Activated gamma-delta T cell treated with anti-CD3 and anti-CD28 coated beads, Interleukin-2, amount 50 U/mL, for 16 hours (primary cell): ENCODE results near the gene SRGAP2C.
A peak's percentile ranks its signal among the peaks of the same experiment; 100 is the strongest.
"Not testable (repeated sequence)": the region's sequence is repeated elsewhere in the genome, so short reads cannot be mapped to it uniquely, and the experiment has no call there.

Source experiments
- DNase-seq: peaks from one replicate; pipeline ENCODE4 v3.0.0-alpha.2; 2020; ENCODE audit warnings: low read depth

The SRGAP2C gene

DNA sequence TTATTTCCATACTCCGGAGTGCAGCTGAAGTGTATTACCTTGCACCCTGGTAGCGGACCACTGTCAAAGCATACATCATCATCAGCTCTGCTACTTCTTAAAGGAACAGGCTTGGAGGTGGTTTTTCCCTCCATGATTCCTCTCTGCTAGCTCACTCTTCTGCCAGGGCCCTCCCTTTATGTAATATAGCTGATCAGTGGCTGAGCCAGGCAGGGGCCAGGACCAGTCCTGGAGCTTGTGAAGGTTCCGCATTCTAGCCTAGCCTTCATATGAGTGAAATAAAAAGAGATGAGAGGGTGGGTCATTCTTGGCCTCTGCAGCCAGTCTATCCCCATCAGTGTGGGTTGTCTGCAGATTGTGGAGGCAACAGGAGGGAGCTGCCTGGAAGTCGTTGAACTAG is 200.0 kb downstream of the SRGAP2C start:
- not testable (repeated sequence) for DNase-seq

GRCh38 chr1:121385162-121385561 is 200.4 kb downstream of the SRGAP2C start:
- DNase-seq: not testable (repeated sequence)

GRCh38 chr1:121385563-121386288 is 201.0 kb downstream of the SRGAP2C start:
- DNase-seq: not testable (repeated sequence)

- not testable (repeated sequence) for DNase-seq
These were observed 201.7 kb downstream of the SRGAP2C start for GRCh38 chr1:121386319-121386948.

- not testable (repeated sequence) for DNase-seq
These were observed 205.3 kb downstream of the SRGAP2C start for GRCh38 chr1:121389895-121390560.

DNA sequence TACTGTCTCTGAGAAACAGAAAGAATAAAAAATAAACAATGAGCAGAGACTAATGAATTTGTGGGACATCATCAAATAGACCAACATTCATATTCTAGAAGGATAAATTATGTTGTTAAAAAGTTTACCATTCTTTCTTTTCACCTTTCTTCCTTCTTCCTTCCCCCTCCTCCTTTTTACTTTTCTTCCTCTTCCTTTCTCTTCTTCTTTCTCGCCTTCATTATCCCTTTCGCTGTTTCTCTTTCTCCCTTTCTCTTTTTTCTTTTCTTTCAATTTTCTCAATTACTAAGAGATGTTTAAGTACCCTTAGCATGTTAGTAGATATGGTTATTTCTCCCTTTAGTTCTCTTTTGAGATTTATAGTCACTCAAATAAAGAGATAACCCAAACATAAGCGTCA is 207.4 kb downstream of the SRGAP2C start:
- not testable (repeated sequence) for DNase-seq

DNA sequence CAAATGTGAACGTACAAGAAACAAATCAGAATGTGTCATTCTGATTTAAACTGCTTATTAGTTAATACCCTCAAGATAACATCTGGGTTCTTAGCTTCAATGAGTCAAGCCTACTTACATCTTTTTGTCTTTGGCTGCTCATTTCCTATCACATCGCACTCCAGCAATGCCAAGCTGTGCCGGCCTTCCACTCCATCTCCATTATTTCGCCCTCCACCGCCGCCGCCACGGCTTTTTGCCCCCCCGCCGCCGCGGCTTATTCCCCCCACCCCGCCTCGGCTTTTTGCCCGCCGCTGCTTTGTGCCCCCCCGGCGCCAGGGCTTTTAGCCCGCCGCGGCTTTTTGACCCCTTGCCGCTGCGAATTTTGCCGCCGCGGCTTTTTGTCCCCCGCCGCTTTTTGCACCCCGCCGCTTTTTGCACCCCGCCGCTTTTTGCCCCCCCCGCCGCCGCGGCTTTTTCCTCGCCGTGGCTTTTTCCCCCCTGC is 211.0 kb downstream of the SRGAP2C start:
- DNase-seq: not testable (repeated sequence)

- peak; percentile 29 for DNase-seq
These were observed 211.7 kb downstream of the SRGAP2C start for GRCh38 chr1:121396335-121397081.

DNA sequence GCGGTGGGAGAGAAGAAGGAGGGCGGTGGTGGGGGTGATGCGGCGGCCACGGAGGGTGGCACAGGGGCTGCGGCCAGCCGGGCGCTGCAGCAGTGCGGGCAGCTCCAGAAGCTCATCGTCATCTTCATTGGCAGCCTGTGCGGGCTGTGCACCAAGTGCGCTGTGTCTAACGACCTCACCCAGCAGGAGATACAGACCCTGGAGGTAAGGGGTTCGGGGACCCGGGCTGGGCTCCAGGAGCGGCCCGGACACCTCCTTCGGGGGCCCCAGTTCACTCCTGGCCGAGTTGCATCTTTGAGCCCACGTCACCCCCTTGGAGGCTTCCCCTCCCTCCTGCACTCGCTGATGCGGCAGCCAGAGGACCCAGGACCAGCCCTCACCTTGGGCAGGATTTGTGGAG is 212.3 kb downstream of the SRGAP2C start:
- not testable (repeated sequence) for DNase-seq

DNA sequence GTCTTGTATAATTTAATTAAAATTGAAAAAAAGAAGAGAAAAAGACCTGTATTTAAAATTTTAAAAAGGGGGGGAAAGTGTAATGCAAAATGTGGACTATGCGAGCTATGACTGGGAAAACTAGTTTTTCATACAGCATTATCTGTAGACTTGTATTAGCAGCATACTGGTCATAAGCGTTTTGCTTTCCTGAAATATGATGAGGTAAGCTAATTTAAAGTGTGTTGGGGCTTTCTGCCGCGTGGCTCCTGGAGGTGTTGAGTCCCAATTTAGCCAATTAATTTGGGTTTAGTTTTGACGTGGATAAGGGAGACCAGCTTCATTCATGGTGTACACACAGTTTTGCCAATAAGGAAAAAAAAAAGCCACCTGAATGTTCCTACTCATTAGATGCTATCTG is 214.4 kb downstream of the SRGAP2C start:
- DNase-seq: not testable (repeated sequence)

DNA sequence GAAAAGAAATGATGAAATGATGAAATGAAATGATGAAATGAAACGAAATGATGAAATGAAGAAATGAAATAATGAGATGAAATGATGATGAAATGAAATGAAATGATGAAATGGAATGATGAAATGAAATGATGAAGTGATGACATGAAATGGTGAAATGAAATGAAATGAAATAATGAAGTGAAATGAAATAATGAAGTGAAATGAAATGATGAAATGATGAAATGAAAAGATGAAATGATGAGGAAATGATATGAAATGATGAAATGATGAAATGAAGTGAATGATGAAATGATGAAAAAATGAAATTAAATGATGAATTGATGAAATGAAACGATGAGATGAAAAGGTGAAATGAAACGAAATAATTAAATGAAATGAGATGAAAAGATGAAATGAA is 215.3 kb downstream of the SRGAP2C start:
- DNase-seq: not testable (repeated sequence)

GRCh38 chr1:121400541-121401310 is 216.0 kb downstream of the SRGAP2C start:
- not testable (repeated sequence) for DNase-seq

DNA sequence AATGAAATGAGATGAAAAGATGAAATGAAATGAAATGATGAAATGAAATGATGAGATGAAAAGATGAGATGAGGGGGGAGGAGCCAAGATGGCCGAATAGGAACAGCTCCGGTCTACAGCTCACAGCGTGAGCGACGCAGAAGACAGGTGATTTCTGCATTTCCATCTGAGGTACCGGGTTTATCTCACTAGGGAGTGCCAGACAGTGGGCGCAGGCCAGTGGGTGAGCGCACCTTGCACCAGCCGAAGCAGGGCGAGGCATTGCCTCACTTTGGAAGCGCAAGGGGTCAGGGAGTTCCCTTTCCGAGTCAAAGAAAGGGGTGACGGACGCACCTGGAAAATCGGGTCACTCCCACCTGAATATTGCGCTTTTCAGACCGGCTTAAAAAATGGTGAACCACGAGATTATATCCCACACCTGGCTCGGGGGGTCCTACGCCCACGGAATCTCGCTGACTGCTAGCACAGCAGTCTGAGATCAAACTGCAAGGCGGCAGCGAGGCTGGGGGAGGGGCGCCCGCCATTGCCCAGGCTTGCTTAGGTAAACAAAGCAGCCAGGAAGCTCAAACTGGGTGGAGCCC is 216.7 kb downstream of the SRGAP2C start:
- not testable (repeated sequence) for DNase-seq

DNA sequence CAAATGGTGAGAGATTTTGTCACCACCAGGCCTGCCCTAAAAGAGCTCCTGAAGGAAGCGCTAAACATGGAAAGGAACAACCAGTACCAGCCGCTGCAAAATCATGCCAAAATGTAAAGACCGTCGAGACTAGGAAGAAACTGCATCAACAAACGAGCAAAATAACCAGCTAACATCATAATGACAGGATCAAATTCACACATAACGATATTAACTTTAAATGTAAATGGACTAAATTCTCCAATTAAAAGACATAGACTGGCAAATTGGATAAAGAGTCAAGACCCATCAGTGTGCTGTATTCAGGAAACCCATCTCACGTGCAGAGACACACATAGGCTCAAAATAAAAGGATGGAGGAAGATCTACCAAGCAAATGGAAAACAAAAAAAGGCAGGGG is 218.5 kb downstream of the SRGAP2C start:
- not testable (repeated sequence) for DNase-seq

GRCh38 chr1:121408354-121408753 is 223.6 kb downstream of the SRGAP2C start:
- DNase-seq: no peak

- no peak for DNase-seq
These were observed 229.0 kb downstream of the SRGAP2C start for GRCh38 chr1:121413821-121414220.

- DNase-seq: no peak
These were observed 230.1 kb downstream of the SRGAP2C start for GRCh38 chr1:121414905-121415304.

GRCh38 chr1:121417325-121417923 is 232.6 kb downstream of the SRGAP2C start:
- DNase-seq: no peak

- no peak for DNase-seq
These were observed 233.7 kb downstream of the SRGAP2C start for GRCh38 chr1:121418369-121419049.

- not testable (repeated sequence) for DNase-seq
These were observed 234.4 kb downstream of the SRGAP2C start for GRCh38 chr1:121419050-121419615.
